Measurements from ENCODE around the gene MAP6. TPM values are rescaled to one million over a fixed set of nuclear protein-coding genes. Genes with fewer than 3 reads are reported as not detected.
A peak's percentile ranks its signal among the peaks of the same experiment; 100 is the strongest.

Gene MAP6
- total and polyA plus RNA-seq, 9 of the 15 experiments (the other 6 are each of a cell fraction or from before 2014, with no cell fraction given) = not detected

DNA sequence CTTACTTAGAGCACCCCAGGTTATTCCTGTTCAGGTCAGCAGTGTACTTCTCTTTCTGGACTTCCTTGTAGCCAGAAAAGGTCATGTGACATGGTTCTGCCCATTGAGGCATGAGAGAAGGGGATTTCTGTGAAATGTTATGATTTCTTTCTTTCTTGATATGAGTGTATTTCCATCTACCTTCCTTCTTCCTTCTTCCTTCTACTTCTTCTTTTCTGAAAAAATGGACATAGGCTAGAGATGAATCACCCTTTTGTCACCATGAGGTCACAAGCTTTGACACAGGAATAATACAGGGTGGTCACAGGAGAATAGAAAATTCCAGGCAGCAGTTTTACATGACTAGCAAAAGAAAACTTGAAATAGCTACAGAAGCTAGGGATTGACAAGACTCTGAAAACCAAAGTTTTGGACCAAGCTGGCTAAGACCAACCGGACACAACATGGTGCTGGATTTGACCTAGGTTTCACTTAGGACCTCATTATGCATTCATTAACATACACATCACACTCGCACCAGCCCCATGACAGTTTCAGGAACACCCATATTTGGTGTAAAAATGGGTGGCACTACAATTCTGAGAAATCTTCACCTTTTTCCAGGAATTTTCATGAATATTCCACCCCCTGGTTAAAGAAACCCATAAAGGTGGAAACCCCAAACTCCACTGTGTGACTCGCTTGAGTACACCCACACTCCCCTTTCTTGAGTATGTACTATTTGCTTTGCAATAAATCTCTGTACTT lies 21.2 kb upstream of the MAP6 start (continued):
- TF ChIP-seq NR3C1 (CRISPR knock-in tag; IDR thresholded peaks at IDR 0.05) (no peak), NFE2L1 (tag; IDR thresholded peaks at IDR 0.05; ENCODE audit: borderline replicate concordance, low read depth) (no peak), ETS2 (tag; IDR thresholded peaks at IDR 0.05; ENCODE audit: borderline replicate concordance, poor library complexity, severe bottlenecking) (no peak), FOSL1 (tag; conservative IDR thresholded peaks at IDR 0.05) (peak; percentile 95), ASH1L (IDR thresholded peaks at IDR 0.05; ENCODE audit: borderline replicate concordance, low read depth, partially characterized antibody) (no peak), ARNT (IDR thresholded peaks at IDR 0.05) (no peak), SMARCC2 (IDR thresholded peaks at IDR 0.05; ENCODE audit: low read depth) (0 out of 2 replicates have a peak, but pooled peaks have one; percentile 30), TGIF2 (CRISPR knock-in tag; IDR thresholded peaks at IDR 0.05) (no peak), LARP7 (IDR thresholded peaks at IDR 0.05) (no peak), ILF3 (IDR thresholded peaks at IDR 0.05; ENCODE audit: borderline replicate concordance) (no peak), SAP30 (IDR thresholded peaks at IDR 0.05; ENCODE audit: borderline replicate concordance, insufficient read depth, low read depth, low read length, poor library complexity, severe bottlenecking) (no peak), PYGO2 (tag; IDR thresholded peaks at IDR 0.05) (0 out of 2 replicates have a peak, but pooled peaks have one; percentile 26), SMARCE1 (IDR thresholded peaks at IDR 0.05) (0 out of 2 replicates have a peak, but pooled peaks have one; percentile 43), POLR2H (tag; IDR thresholded peaks at IDR 0.05; ENCODE audit: low read depth) (peak; percentile 83; the same call in 1 of the 2 replicates), BDP1 (IDR thresholded peaks at IDR 0.05; ENCODE audit: insufficient read depth, insufficient read length) (no peak), BCOR (IDR thresholded peaks at IDR 0.05) (no peak), WHSC1 (IDR thresholded peaks at IDR 0.05; ENCODE audit: low read length) (no peak), ZC3H4 (CRISPR knock-in tag; IDR thresholded peaks at IDR 0.05; ENCODE audit: borderline replicate concordance) (no peak), ELF1 (tag; IDR thresholded peaks at IDR 0.05) (peak; percentile 62; the same call in 1 of the 2 replicates), HSF4 (CRISPR knock-in tag; IDR thresholded peaks at IDR 0.05; ENCODE audit: borderline replicate concordance) (no peak), ZNF668 (CRISPR knock-in tag; IDR thresholded peaks at IDR 0.05) (no peak), RBM22 (IDR thresholded peaks at IDR 0.05; ENCODE audit: low read depth, low read length, poor library complexity, severe bottlenecking) (no peak), DDX20 (tag; IDR thresholded peaks at IDR 0.05; ENCODE audit: low read depth) (no peak), JUN (IDR thresholded peaks at IDR 0.05; ENCODE audit: borderline replicate concordance, low read depth, low read length) (peak; percentile 78), JUN (CRISPR knock-in tag; IDR thresholded peaks at IDR 0.05; ENCODE audit: borderline replicate concordance) (no peak)
- TF ChIP-seq, protein P1, sequence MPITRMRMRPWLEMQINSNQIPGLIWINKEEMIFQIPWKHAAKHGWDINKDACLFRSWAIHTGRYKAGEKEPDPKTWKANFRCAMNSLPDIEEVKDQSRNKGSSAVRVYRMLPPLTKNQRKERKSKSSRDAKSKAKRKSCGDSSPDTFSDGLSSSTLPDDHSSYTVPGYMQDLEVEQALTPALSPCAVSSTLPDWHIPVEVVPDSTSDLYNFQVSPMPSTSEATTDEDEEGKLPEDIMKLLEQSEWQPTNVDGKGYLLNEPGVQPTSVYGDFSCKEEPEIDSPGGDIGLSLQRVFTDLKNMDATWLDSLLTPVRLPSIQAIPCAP (CRISPR knock-in tag; IDR thresholded peaks at IDR 0.05; ENCODE audit: borderline replicate concordance) = no peak
- TF ChIP-seq, protein P2, sequence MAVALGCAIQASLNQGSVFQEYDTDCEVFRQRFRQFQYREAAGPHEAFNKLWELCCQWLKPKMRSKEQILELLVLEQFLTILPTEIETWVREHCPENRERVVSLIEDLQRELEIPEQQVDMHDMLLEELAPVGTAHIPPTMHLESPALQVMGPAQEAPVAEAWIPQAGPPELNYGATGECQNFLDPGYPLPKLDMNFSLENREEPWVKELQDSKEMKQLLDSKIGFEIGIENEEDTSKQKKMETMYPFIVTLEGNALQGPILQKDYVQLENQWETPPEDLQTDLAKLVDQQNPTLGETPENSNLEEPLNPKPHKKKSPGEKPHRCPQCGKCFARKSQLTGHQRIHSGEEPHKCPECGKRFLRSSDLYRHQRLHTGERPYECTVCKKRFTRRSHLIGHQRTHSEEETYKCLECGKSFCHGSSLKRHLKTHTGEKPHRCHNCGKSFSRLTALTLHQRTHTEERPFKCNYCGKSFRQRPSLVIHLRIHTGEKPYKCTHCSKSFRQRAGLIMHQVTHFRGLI (CRISPR knock-in tag; IDR thresholded peaks at IDR 0.05) = no peak

Measured in K562 (cell line).